NCI-H446 treated with DMSO at 0.1 percent for 48 hours (cell line): ENCODE measurements around the gene LSP1.

ENCODE experiments used
- DNase-seq: peaks from one replicate; lab custom pipeline; 2025; lab: John Stamatoyannopoulos, UW

The LSP1 gene

GRCh38 chr11:1889941-1890855 is 37.3 kb downstream of the LSP1 start:
- DNase-seq, result no peak

- no peak for DNase-seq
Observed at GRCh38 chr11:1890856-1891830, 38.3 kb downstream of the LSP1 start.

- DNase-seq, result no peak
Observed at GRCh38 chr11:1891831-1892115, 38.9 kb downstream of the LSP1 start, which contains the start of gene PRR33. TSS of gene PRR33 (minus strand) at chr11:1891895. CDS start at chr11:1890584, 1,311 bp downstream.

GRCh38 chr11:1892116-1892515 is 39.2 kb downstream of the LSP1 start:
- DNase-seq, result no peak

GRCh38 chr11:1892558-1892957 is 39.7 kb downstream of the LSP1 start:
- DNase-seq, result no peak

- DNase-seq, result no peak
Observed at GRCh38 chr11:1893581-1894359, 40.9 kb downstream of the LSP1 start.

- no peak for DNase-seq
Observed at GRCh38 chr11:1894759-1895158, 41.9 kb downstream of the LSP1 start.

- DNase-seq, result no peak
Observed at GRCh38 chr11:1896468-1896867, 43.6 kb downstream of the LSP1 start.

GRCh38 chr11:1896923-1897322 is 44.0 kb downstream of the LSP1 start:
- no peak for DNase-seq

- DNase-seq, result no peak
Observed at GRCh38 chr11:1899090-1899489, 46.2 kb downstream of the LSP1 start.

- DNase-seq, result no peak
Observed at GRCh38 chr11:1899686-1900085, 46.8 kb downstream of the LSP1 start.

- no peak for DNase-seq
Observed at GRCh38 chr11:1906181-1906580, 53.3 kb downstream of the LSP1 start.

GRCh38 chr11:1906611-1907423 is 53.9 kb downstream of the LSP1 start:
- no peak for DNase-seq

- DNase-seq, result no peak
Observed at GRCh38 chr11:1908618-1909017, 55.7 kb downstream of the LSP1 start.

- DNase-seq, result no peak
Observed at GRCh38 chr11:1909524-1909923, 56.6 kb downstream of the LSP1 start.

- DNase-seq, result no peak
Observed at GRCh38 chr11:1912289-1912878, 59.5 kb downstream of the LSP1 start.

- no peak for DNase-seq
Observed at GRCh38 chr11:1913271-1914060, 60.6 kb downstream of the LSP1 start.

- no peak for DNase-seq
Observed at GRCh38 chr11:1915795-1916131, 62.9 kb downstream of the LSP1 start.

GRCh38 chr11:1916132-1916985 is 63.5 kb downstream of the LSP1 start:
- no peak for DNase-seq
